ENCODE data around the gene WDPCP.

- TF ChIP-seq CTCF (IDR thresholded peaks at IDR 0.05) (no peak), ZFX (IDR thresholded peaks at IDR 0.05; ENCODE audit: borderline replicate concordance) (no peak)
These were observed 10.7 kb upstream of the WDPCP start for GRCh38 chr2:63598981-63599380.

Data from 22Rv1 (cell line).